ENCODE results near the gene USP24. TPM values are rescaled to one million over a fixed set of nuclear protein-coding genes. Genes with fewer than 3 reads are reported as not detected.
"Not testable (repeated sequence)": the region's sequence is repeated elsewhere in the genome, so short reads cannot be mapped to it uniquely, and the experiment has no call there.

Gene USP24
- total RNA-seq, 4 donors from 2014 or later = 14.9 to 66.1 (median 44.1) TPM

- Histone ChIP-seq H3K36me3 (no peaks in the 10 kb centered on the region), H3K4me3 (no peak overlapping the region), H3K9me3 (no peaks in the 10 kb centered on the region), H3K27me3 (no peaks in the 10 kb centered on the region), H3K27ac (peak overlapping the region; percentile 14 to 39), H3K4me1 (no peaks in the 10 kb centered on the region)
- intact Hi-C loops (cut with DNase I; ENCODE audit: low total_unique reads) = no loop called here
- TF ChIP-seq CTCF (IDR thresholded peaks at IDR 0.05) (no peak), POLR2A (IDR thresholded peaks at IDR 0.05) (no peak)
- no peak for DNase-seq
Observed at GRCh38 chr1:55230659-55231058, 15.5 kb upstream of the USP24 start.

DNA sequence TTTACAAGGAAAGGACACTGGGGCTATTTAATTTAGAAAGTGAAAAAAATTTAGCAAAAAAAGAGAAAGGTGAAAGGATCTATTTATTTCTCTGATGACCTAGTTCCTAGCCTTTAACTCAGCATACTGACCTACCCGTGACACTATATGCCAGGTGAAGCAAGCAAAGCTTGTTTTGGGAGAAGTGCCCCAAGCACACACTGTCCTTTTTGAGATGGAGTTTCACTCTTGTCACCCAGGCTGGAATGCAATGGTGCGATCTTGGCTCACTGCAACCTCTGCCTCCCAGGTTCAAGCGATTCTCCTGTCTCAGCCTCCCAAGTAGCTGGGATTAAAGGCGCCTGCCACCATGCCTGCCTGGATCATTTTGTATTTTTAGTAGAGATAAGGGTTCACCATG lies 14.6 kb upstream of the USP24 start:
- H3K27ac ChIP-seq; intact Hi-C loops (cut with DNase I; ENCODE audit: low total_unique reads); H3K27me3 ChIP-seq; H3K36me3 ChIP-seq; DNase-seq; H3K4me1 ChIP-seq; H3K4me3 ChIP-seq; H3K9me3 ChIP-seq: not testable (repeated sequence)

DNA sequence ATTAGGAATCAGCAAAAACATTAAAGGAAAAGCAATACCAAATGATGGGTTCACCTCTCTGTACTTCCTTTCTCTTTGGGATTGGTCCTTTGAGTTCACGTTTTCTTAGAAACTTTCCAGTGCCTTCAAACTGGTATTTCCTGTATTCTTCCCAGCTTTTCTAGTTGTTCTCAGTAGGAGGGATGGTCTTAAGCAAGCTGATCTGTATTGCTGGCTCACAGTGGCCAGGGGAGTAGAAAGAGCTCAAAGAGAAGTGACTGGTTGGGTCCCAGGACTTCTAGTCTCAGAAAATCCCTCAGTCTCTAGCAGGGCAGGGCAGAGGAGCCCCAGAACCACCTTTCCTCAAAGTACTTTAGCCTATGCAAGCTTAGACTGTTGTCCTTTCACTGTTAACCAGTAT lies 10.1 kb upstream of the USP24 start:
- H3K27me3 ChIP-seq = no peaks in the 10 kb centered on the region
- no peak for DNase-seq
- H3K4me1 ChIP-seq = no peaks in the 10 kb centered on the region
- no peak overlapping the region for H3K27ac ChIP-seq
- TF ChIP-seq CTCF (IDR thresholded peaks at IDR 0.05) = no peak
- no peak for TF ChIP-seq POLR2A (IDR thresholded peaks at IDR 0.05)
- H3K4me3 ChIP-seq = no peak overlapping the region
- H3K9me3 ChIP-seq = no peaks in the 10 kb centered on the region
- intact Hi-C loops (cut with DNase I; ENCODE audit: low total_unique reads) = no loop called here
- no peaks in the 10 kb centered on the region for H3K36me3 ChIP-seq

DNA sequence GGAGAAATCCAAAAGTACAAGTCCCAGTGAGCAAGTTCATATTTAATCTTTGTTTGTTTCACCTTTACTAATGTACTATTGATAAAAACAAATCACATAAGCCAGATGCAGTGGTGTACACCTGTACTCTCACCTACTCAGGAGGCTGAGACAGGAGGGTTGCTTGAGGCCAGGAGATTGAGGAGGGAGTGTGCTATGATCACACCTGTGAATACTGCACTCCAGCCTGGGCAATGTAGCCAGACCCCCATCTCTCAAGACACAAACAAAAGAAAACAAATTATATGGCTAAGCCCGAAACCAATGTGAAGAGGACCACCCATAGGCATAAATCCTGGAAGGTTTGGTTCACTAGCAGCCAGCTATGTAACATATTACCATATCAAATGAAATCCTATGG lies 9.6 kb upstream of the USP24 start:
- no peak for DNase-seq
- intact Hi-C loops (cut with DNase I; ENCODE audit: low total_unique reads) = no loop called here

DNA sequence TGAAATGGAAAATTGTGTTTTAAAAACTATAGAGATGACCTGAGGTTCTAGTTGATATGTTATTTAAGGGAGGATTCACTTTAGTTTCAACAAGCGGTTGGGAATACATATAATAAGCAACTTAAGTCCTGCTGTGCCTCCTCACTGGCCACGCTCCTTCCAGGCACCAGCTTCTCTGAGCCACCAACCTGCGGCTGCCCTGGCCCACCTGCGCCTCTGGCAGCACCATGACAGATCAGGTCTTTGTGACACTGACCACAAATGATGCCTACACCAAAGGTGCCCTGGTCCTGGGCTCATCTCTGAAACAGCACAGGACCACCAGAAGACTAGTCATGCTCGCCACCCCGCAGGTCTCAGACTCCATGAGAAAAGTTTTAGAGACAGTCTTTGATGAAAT lies 7.0 kb upstream of the USP24 start:
- DNase-seq = no peak
- Histone ChIP-seq H3K4me1 (no peaks in the 10 kb centered on the region), H3K36me3 (no peaks in the 10 kb centered on the region), H3K27ac (no peak overlapping the region), H3K27me3 (no peaks in the 10 kb centered on the region), H3K9me3 (no peaks in the 10 kb centered on the region), H3K4me3 (no peak overlapping the region)
- intact Hi-C loops (cut with DNase I; ENCODE audit: low total_unique reads) = no loop called here
- no peak for TF ChIP-seq CTCF (IDR thresholded peaks at IDR 0.05)
- no peak for TF ChIP-seq POLR2A (IDR thresholded peaks at IDR 0.05)

More for the DNA sequence above, 9.6 kb upstream of the USP24 start:
- H3K27ac ChIP-seq = no peak overlapping the region
- H3K36me3 ChIP-seq = no peaks in the 10 kb centered on the region
- no peaks in the 10 kb centered on the region for H3K27me3 ChIP-seq
- TF ChIP-seq POLR2A (IDR thresholded peaks at IDR 0.05) (no peak), CTCF (IDR thresholded peaks at IDR 0.05) (no peak)
- H3K4me1 ChIP-seq = no peaks in the 10 kb centered on the region
- H3K4me3 ChIP-seq = no peak overlapping the region
- no peaks in the 10 kb centered on the region for H3K9me3 ChIP-seq

All from uterus (tissue), 4 donors.